HCT116 (cell line): ENCODE results near the gene ACSS2. TPM values are rescaled to one million over a fixed set of nuclear protein-coding genes. Genes with fewer than 3 reads are reported as not detected.

Source experiments
- ATAC-seq: fragments of 200-7000 bp; cut with Tn5 transposase; 2 replicates; pipeline ENCODE4 v1.9.1; 2020; ENCODE audit warnings: mild to moderate bottlenecking, moderate library complexity
- BruUV-seq: library from RNA; stranded (reverse); fragments of 400-500 nt; replicated peaks from 2 replicates; lab custom pipeline; 2021; lab: Mats Ljungman, UMichigan
- CTCF ChIA-PET: fragments of 300-600 bp; sonication (Branson Sonifier 250); formaldehyde crosslinking; loops from one replicate; lab custom pipeline; 2021; ENCODE audit warnings: antibody characterized with exemption; lab: Charles Lee
- POLR2A ChIA-PET: fragments of 300-600, 350-600 bp; sonication (Branson Sonifier 250); formaldehyde crosslinking; loops from one replicate; lab custom pipeline; 2021; ENCODE audit warnings: antibody characterized with exemption; lab: Charles Lee
- RAD21 ChIA-PET, 2 experiments: fragments of 300-600 bp; sonication (Branson Sonifier 250); formaldehyde crosslinking; loops; one replicate each; lab custom pipeline; 2023; ENCODE audit warnings: low total read pairs in 2 of 2; ENCODE audit not compliant: uncharacterized antibody in 2 of 2, unreplicated experiment in 2 of 2, low non-redundant PET in 1 of 2; lab: Charles Lee
- DNase-seq: peaks from one replicate; pipeline ENCODE4 v3.0.0-alpha.2; 2010; ENCODE audit warnings: low read depth, low spot score
- H2AFZ ChIP-seq: fragments of 200-600 bp; shearing (Covaris generic), sonication (generic); 2 replicates; pipeline ENCODE4 v1.6.1; 2017; ENCODE audit warnings: low read depth, mixed run types, mixed read lengths, antibody characterized with exemption, low read length; ENCODE audit not compliant: poor library complexity, severe bottlenecking
- H3K27ac ChIP-seq: 2 replicates; pipeline ENCODE4 v1.5.1; 2012; ENCODE audit warnings: low read depth, low read length
- H3K27me3 ChIP-seq: fragments of 200-600 bp; sonication (generic); 2 replicates; pipeline ENCODE4 v1.6.1; 2016; ENCODE audit warnings: mixed run types, low read length, mixed read lengths; ENCODE audit not compliant: insufficient read depth
- H3K36me3 ChIP-seq, 2 experiments: fragments of 200-500 bp in 1 of 2; fragments of 200-600 bp in 1 of 2; sonication (Bioruptor generic) in 1 of 2; sonication (generic) in 1 of 2; 2 replicates each; pipeline versions ENCODE4 v1.5.1 to v1.6.1; 2014 to 2016; ENCODE audit warnings: low read length in 2 of 2, inconsistent platforms in 1 of 2, mixed read lengths in 1 of 2, mixed run types in 1 of 2; ENCODE audit not compliant: insufficient read depth in 2 of 2, control insufficient read depth in 1 of 2
- H3K4me1 ChIP-seq, 2 experiments: fragments of 200-600 bp in 1 of 2; sonication (generic) in 1 of 2; 2 replicates each; pipeline versions ENCODE4 v1.5.1 to v1.6.1; 2012 to 2017; ENCODE audit warnings: low read length in 2 of 2, inconsistent platforms in 1 of 2, mild to moderate bottlenecking in 1 of 2, mixed read lengths in 1 of 2, mixed run types in 1 of 2, moderate library complexity in 1 of 2; ENCODE audit not compliant: insufficient read depth in 2 of 2, control insufficient read depth in 1 of 2
- H3K4me2 ChIP-seq: fragments of 200-600 bp; sonication (generic); 2 replicates; pipeline ENCODE4 v1.6.1; 2017; ENCODE audit warnings: mixed run types, low read length, mixed read lengths
- H3K4me3 ChIP-seq, 2 experiments: fragments of 200-600 bp in 1 of 2; sonication (generic) in 1 of 2; replicated peaks in 1 of 2; 2 replicates each; pipeline ENCODE4 v1.5.1; 2011 to 2016; ENCODE audit warnings: low read length in 2 of 2, control low read depth in 1 of 2, low read depth in 1 of 2, mild to moderate bottlenecking in 1 of 2, mixed read lengths in 1 of 2, mixed run types in 1 of 2
- H3K79me2 ChIP-seq: fragments of 200-600 bp; sonication (generic); 2 replicates; pipeline ENCODE4 v1.6.1; 2017; ENCODE audit warnings: mild to moderate bottlenecking, mixed run types, low read length, moderate library complexity, mixed read lengths; ENCODE audit not compliant: insufficient read depth
- H3K9ac ChIP-seq: fragments of 200-600 bp; sonication (generic); 2 replicates; pipeline ENCODE4 v1.6.1; 2016; ENCODE audit warnings: low read length, mixed read lengths
- H3K9me2 ChIP-seq: fragments of 200-600 bp; sonication (generic), shearing (Covaris generic); 2 replicates; pipeline ENCODE4 v1.6.1; 2017; ENCODE audit warnings: mixed run types, mild to moderate bottlenecking, moderate library complexity; ENCODE audit not compliant: insufficient read depth
- H3K9me3 ChIP-seq, 2 experiments: fragments of 200-500 bp in 1 of 2; fragments of 200-600 bp in 1 of 2; sonication (Bioruptor generic) in 1 of 2; sonication (generic) in 1 of 2; 2 replicates each; pipeline ENCODE4 v1.6.1; 2014 to 2017; ENCODE audit warnings: low read length in 2 of 2, mixed read lengths in 2 of 2, inconsistent platforms in 1 of 2, low read depth in 1 of 2, mild to moderate bottlenecking in 1 of 2, mixed run types in 1 of 2, moderate library complexity in 1 of 2; ENCODE audit not compliant: control insufficient read depth in 1 of 2, insufficient read depth in 1 of 2
- H4K20me1 ChIP-seq: fragments of 200-600 bp; sonication (generic), shearing (Covaris generic); 2 replicates; pipeline ENCODE4 v1.6.1; 2017; ENCODE audit warnings: mixed run types, mild to moderate bottlenecking, moderate library complexity; ENCODE audit not compliant: insufficient read depth
- ATF3 ChIP-seq: IDR thresholded peaks from 2 replicates; pipeline ENCODE4 v1.6.1; 2012
- CBX3 ChIP-seq: IDR thresholded peaks from 2 replicates; pipeline ENCODE4 v1.6.1; 2012; ENCODE audit warnings: low read depth
- CEBPB ChIP-seq: IDR thresholded peaks from 2 replicates; pipeline ENCODE4 v1.6.1; 2012; ENCODE audit warnings: low read depth
- EGR1 ChIP-seq: IDR thresholded peaks from 2 replicates; pipeline ENCODE4 v1.6.1; 2012; ENCODE audit warnings: low read depth
- EZH2phosphoT487 ChIP-seq: fragments of 200-600 bp; IDR thresholded peaks from 2 replicates; pipeline ENCODE4 v1.6.1; 2018; ENCODE audit warnings: antibody characterized with exemption, borderline replicate concordance
- JUND ChIP-seq: IDR thresholded peaks from 2 replicates; pipeline ENCODE4 v1.6.1; 2012
- MAX ChIP-seq: IDR thresholded peaks from 2 replicates; pipeline ENCODE4 v1.6.1; 2012
- POLR2A ChIP-seq: IDR thresholded peaks from 2 replicates; pipeline ENCODE4 v1.7.0; 2011; ENCODE audit warnings: borderline replicate concordance; ENCODE audit not compliant: insufficient read depth, insufficient read length; ENCODE audit errors: extremely low read depth
- POLR2AphosphoS5 ChIP-seq: IDR thresholded peaks from 2 replicates; pipeline ENCODE4 v1.6.1; 2011; ENCODE audit warnings: mild to moderate bottlenecking, low read depth, low read length, moderate library complexity
- REST ChIP-seq: IDR thresholded peaks from 2 replicates; pipeline ENCODE4 v1.6.1; 2012; ENCODE audit warnings: low read depth
- SIN3A ChIP-seq: IDR thresholded peaks from 2 replicates; pipeline ENCODE4 v1.6.1; 2012; ENCODE audit warnings: low read depth
- YY1 ChIP-seq: IDR thresholded peaks from 2 replicates; pipeline ENCODE4 v1.6.1; 2011; ENCODE audit warnings: low read length, low read depth, moderate library complexity, mild to moderate bottlenecking; ENCODE audit not compliant: insufficient replicate concordance; ENCODE audit errors: extremely low read depth
- ZFX ChIP-seq: fragments of 450-650 bp; IDR thresholded peaks from 2 replicates; pipeline ENCODE4 v1.6.1; 2017
- intact Hi-C: fragments of 100-400 bp; cut with micrococcal nuclease; formaldehyde crosslinking; loops from 2 replicates; pipeline ENCODE4 v1.10.0; 2022
- total RNA-seq: library from RNA; stranded (reverse); gene quantifications from one replicate; pipeline ENCODE4 v1.2.1, GENCODE V29; 2021; ENCODE audit not compliant: unreplicated experiment

Gene ACSS2
- total RNA-seq, 1 experiment from 2014 or later = 71.7 TPM

- BruUV-seq = no TSS peak
- H2AFZ ChIP-seq = no peak overlapping the region
- H3K79me2 ChIP-seq = no peaks in the 10 kb centered on the region
- intact Hi-C loops = no loop called here
- no peak overlapping the region for H3K4me2 ChIP-seq
- H3K9me3 ChIP-seq = peaks cover 0 to 6% of the 10 kb centered on the region in 2 experiments; a peak in 2 of 4 replicates
- no peak overlapping the region for H3K9ac ChIP-seq
- ChIA-PET RAD21 (no interaction called here), POLR2A (no interaction called here), CTCF (no interaction called here)
- no peaks in the 10 kb centered on the region for H3K27me3 ChIP-seq
- no peaks in the 10 kb centered on the region for H4K20me1 ChIP-seq
- H3K4me1 ChIP-seq = peaks cover 5 to 10% of the 10 kb centered on the region in 2 experiments
- H3K27ac ChIP-seq = no peak overlapping the region
- DNase-seq (no peak), ATAC-seq (no peak)
- TF ChIP-seq JUND = no peak
- TF ChIP-seq EZH2phosphoT487 = no peak
- no peak for TF ChIP-seq ZFX
- TF ChIP-seq EGR1 = no peak
- no peak for TF ChIP-seq CEBPB
- TF ChIP-seq YY1 = no peak
- TF ChIP-seq SIN3A = no peak
- no peak for TF ChIP-seq POLR2A
- TF ChIP-seq ATF3 = no peak
- TF ChIP-seq REST = no peak
- no peak for TF ChIP-seq POLR2AphosphoS5
- no peak for TF ChIP-seq MAX
- no peak for TF ChIP-seq CBX3
- no peak overlapping the region for H3K4me3 ChIP-seq
- peaks cover 12 to 53% of the 10 kb centered on the region in 2 experiments for H3K36me3 ChIP-seq
- no peaks in the 10 kb centered on the region for H3K9me2 ChIP-seq
These were observed 49.6 kb downstream of the ACSS2 start for GRCh38 chr20:34925981-34926380.
